Hepatic stellate cell (primary cell): ENCODE results near the gene SIRPG.
"Not testable (repeated sequence)": the region's sequence is repeated elsewhere in the genome, so short reads cannot be mapped to it uniquely, and the experiment has no call there.

Experiments used
- DNase-seq: peaks from one replicate; pipeline ENCODE4 v3.0.0; 2011; ENCODE audit warnings: low spot score

The SIRPG gene

DNA sequence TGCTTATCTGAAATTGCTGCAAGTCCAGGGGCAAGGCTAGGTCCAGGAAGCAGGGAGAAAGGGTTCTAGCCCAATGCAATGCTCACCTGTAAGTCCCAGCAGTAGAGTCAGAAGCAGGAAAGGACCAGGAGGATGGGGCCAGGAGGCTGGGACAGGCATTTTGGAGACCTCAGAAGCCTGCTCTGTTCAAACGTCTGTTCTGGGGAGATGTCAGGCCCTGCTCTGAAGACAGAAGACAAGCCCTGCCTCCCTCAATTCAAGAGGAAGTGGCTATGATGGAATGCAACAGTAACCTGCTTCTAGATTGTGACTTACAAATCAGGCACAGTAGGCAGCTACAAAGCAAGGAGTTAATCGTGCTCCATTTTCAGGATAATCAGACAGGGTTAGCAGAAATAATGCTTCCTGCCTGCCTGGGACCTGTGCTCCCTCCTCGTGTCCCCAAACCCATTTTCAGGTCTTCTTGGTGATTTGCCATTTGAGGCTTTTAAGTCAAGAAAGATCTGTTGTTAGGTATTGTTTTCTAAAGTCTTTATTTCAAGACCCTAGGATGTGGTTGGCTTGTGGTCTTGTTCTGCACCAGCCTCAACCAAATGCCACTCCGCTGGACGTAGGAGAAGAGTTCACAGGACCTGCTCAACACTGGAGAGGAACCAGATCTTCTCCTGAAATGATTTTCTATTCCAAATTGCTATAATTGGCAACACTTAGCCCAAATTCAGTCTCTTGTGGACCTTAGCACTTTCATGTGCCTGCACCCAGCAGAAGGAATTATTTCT, at the start of gene SIRPG:
Gene SIRPG, minus strand, starts transcription at position 224 of the 779 bp plus-strand sequence. Its CDS starts 65 bp downstream, at position 159.
- no peak for DNase-seq

DNA sequence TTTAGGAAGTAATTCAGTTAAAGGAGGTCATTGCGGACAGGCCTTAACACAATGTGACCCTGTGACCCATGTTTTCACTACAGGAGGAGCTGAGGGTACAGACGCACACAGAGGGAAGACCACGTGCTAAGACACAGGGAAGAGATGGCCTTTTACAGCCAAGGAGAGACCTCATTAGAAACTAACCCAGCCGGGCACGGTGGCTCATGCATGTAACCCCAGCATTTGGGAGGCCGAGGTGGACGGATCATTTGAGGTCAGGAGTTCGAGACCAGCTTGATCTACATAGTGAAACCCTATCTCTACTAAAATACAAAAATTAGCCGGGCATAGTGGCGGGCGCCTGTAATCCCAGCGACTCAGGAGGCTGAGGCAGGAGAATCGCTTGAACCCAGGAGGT, 49.3 kb upstream of the SIRPG start:
- DNase-seq = not testable (repeated sequence)

DNA sequence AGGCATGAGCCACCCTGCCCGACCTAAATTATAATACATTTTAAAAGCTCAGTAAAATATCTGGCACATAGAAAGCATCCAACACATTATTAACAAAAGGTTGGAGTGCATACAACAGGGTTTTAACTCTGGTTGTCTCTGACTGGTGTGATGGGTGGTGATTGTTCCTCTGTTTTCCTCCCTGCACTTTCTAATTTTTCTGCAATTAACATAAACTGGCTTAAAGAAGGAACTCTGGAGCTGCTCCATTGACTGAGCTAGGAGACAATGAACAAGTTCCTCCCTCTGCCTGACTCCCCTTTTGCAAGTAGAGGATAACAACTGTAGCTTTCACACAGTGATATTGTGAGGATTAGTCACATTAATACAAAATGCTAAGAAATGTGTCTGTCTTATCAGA, 48.5 kb upstream of the SIRPG start:
- DNase-seq = no peak

DNA sequence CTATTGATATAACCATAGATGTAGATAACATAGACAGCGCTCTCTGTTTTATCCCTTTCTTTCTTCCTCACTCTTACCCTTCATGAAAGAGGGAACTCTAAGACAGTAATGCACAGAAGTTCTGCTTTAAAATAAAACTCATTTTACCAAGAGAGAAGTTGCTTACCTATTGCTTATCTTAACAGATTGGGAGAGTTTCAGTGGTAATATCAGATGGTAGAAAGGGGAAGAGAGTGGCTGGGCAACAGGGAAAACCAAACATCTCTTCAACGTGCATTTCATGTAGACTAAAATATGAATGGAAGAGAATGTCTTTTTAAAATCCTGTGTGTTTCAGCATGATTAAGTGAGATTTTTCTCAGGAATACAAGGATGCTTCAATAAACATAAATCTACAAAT, 45.3 kb upstream of the SIRPG start:
- no peak for DNase-seq

DNA sequence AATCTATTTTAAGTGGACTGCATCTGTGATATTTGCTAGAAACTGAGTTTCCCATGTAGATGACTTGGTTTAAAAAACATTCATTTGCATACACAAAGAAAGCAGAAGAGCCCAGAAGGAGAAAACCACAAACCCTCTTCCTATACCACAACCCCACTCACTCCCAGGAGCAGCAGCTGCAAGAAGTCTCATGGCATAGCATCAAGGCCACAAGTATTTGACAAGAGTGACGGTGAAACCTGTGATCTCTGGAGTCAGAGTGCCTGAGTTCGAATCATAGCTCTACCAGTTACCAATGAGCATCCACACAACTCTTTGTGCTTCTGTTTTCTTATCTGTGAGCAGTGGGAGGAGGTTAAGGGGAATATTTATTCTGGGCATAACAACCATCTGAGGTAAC, 44.7 kb upstream of the SIRPG start:
- DNase-seq = no peak

DNA sequence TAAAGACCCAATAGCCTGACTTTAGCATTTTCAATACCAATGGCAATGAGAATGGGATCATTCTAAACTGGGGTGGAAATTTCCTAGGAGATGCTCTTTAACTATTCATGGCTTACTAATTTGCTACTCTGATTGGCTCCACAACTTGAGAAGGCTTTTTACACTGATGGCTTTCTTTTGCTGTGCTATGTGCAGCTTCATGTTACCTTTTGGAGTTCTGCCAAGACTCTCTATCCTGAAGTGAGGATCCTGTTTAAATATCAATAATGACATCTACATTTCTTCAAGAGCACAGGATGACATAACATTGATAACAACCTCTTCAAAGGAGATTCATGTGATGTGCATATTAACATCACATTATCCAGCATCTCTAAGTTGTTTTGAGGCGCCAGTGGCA, 43.4 kb upstream of the SIRPG start:
- no peak for DNase-seq

DNA sequence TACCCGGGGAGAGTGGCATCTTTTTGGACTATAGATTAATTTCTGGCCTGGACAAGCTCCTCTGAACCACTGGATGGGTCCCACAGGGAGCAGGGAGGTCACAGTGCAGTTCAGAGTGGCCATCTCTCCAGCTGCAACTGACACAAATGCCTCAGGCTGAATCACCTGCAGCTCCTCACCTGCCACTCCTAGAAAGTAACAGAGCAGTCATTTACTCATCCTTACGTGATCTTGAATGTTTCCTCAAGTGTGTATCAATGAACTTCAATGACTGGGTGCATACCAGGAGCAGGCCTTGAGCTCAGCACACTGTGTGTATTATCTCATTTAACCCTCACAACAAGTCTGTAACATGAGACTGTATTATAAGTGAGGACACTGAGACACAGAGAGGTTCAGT, 40.0 kb upstream of the SIRPG start:
- no peak for DNase-seq

DNA sequence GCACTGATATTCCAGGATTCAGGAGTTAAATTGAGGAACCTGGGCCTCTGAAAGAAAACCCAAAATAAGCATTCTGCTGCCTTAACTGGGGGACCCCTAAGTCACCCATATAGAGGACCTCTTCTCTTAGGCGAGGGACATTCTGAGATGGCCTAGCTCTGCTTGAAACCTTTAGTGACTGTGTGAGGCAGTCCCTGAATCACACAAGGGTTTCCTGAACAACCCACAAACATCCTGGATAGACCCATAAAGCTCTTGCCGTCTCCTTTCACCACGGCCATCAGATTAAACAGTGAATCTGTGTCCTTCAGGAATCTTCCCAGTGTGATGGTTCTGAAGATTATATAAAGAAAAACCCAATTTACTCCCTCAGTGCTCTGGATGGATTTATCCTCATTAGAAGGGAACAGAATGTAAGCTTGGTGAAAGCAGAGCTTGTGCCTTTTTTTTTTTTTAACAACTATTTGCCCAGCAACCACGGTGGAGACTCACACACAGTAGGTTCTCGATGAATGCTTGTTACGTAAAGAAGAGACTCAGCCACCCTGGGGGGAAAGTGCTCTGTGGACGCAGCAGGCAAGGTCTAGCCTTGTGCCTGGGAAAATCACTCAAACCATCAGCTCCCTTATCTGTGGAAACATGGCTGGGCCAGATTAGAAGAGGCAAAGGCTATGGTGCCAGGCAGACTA, 39.1 kb upstream of the SIRPG start:
- DNase-seq = no peak

DNA sequence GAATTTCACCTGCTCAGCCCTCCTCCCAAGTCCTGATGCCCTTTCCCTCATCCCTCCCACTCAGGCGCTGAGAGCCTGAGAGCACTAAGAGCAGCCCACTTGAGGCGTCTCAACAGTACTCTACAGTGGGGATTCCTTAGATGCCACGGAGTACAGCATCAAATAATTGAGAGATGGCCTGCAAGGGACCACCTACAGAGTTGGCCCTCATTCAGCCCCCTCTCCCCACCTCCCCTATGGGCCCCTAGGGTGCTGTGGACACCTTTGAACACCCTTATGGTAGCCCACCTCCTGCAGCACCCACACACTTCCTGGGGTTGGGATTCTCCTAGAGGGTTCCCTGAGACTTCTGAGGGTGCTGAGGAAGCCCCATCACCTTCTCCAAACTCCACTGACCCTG, 37.1 kb upstream of the SIRPG start:
- DNase-seq = no peak

DNA sequence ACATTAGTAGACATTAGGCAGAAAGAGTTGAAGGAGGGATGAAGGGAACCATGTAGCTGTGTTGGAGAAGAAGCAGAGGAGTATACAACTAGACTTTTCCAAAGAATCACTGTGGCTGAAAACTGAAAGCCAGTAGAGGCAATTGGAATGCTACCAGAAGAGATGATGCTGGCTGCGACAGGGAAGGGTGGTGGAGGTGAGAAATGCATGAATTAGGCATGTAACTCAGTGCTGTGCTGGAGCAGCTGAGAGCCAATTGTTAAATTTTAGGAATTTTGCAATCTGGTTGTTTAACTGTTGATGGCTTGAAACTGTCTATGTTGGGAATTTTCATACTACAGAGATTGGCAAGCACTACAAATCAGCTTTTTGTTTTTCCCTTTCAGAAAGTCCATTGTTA, 35.8 kb upstream of the SIRPG start:
- DNase-seq = no peak

DNA sequence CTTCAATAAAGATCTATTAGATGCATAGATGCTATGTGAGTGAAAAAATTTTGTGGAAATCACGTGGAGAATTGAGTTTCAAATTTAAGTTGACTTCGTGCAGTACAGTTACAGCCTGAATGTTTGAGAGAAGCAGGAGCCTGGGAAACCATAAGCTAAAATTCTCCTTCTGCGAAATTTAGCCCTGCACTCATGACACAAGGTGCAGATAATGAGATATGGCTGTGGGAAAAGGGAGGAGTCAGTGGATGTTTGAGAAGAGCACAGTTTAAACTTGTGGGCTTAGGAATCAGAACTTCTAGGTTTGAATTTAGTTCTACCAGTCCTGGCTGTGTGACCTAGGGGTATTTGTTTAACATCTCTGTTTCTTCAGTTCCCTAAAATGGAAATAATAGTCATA, 32.1 kb upstream of the SIRPG start:
- no peak for DNase-seq

DNA sequence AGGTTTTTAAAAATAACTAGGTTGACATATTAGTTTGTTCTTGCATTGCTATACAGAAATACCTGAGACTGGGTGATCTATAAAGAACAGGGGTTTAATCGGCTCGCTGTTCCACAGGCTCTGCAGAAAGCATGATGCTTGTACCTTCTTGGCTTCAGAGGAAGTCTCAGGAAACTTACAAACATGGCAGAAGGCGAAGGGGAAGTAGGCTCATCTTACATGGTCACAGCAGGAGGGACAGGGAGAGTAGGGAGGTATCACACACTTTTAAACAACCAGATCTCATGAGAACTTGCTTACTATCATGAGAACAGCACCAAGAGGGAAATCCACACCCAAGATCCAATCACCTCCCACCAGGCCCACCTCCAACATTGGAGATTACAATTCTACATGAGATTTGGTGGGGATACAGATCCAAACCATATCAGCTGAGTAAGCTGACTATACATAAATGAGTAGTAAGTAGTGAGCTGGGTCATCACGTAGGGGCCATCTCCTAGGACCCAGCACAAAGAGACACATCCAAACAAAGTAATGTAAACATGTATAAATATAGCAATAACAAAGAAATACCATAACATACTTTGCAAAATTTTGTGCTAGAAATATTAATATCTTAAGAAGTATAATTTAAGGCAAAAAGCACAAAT, 31.4 kb upstream of the SIRPG start:
- DNase-seq = no peak

DNA sequence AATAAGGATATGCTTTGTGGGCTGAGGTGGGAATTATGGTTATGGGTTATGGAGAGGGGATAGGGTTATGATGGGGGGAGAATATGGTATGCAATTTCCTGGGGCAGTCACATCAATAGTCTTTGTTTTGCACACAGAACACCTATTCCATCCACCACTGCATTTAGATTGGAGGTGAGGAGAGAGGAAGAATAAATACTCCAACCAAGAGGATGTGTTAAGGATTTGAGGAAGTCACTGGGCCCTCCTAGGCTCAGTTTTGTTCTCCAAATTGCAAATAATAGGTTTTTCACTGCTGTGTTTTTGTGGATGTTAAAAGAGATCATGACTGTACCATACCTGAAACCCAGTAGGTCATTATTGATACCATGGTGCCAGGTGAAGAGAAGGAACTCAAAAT, 29.5 kb upstream of the SIRPG start:
- no peak for DNase-seq

DNA sequence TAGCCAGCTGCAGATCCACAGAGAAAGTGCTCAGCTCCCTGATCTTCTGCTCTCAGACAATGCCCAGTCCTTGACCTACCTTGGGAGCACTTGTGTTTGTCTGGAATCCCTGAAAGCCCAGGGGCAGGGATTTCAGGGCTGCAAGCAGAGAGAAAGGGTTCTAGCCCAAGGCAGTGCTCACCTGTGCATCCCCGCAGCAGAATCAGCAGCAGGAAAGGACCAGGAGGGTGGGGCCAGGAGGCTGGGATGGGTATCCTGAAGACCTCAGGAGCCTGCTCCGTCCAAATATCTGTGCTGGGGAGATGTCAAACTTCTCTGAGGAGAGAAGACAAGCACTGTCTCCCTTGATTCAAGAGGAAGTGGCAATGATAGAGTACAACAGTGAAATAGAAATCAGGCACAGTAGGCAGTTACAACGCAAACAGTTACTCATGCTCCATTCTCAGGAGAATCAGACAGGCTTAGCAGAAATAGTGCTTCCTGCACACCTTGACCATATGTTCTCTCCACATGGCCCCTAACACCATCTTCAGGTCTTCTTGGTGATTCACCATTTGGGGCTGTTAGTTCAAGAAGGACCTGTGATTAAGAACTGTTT, 28.7 kb upstream of the SIRPG start:
- no peak for DNase-seq

DNA sequence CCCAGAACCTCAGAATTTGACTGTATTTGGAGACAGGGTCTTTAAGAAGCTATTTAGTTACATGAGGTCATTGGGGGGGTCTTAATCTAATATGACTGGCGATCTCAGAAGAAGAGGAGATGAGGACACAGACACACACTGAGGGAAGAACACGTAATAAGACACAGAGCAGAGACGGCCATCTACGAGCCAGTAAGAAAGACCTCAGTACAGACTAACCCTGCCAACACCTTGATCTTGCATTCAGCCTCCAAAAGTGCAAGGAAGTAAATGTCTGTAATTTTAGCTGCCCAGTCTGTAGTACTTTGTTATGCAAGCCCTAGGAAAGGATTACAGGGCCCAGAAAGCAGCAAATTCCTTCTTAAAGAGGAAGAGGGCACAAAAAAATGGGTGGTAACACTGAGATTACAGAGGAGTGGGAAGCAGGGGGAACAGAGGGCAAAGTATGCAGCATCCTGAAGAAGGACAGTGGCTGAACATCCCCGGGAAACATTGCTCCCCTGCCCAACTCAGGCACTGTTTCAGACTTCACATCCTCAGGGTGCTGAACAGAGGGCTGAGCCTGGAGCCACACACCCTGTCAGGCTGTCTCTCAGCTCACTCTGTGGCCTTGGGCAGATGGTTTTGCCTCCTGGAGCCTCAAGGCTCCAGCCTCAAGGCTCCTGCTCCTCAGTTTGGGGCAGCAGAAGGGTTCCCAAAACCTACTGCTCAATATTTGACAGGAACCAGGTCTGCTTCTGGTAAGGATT, 27.9 kb upstream of the SIRPG start:
- DNase-seq = no peak

DNA sequence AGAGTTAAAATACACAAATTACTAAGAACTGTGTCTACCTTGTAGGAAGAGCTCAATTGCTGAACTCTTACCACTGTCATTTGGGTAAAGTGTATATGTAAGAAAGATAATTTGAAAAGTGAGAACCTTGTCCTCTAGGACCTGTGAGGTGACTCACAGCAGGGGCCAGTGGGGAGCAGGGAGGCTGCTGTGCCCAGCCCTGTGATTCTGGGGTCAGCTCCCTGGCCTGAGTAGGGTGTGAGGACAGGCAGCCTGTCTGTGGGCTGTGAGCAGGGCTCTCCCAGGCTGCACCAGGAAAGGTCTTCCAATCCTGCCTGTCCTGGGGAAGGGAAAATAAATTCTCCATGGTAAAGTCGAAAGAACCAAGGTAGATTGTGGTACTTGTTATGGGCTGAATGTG, 27.3 kb upstream of the SIRPG start:
- DNase-seq = no peak

DNA sequence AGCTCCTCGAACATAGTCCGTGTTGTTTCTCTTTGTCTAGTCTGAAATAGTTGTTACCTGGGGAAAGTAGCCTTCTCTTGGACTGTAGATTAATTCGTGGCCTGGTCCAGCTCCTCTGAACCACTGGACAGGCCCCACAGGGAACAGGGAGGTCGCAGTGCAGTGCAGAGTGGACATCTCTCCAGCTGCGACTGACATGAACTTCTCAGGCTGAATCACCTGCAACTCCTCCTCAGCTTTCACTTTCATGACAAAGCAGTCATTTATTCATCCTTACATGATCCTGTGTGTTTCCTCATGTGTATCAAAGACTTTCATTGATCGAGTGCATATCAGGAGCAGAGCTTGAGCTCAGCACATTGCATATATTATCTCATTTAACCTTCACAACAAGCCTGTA, 19.1 kb upstream of the SIRPG start:
- DNase-seq = no peak

DNA sequence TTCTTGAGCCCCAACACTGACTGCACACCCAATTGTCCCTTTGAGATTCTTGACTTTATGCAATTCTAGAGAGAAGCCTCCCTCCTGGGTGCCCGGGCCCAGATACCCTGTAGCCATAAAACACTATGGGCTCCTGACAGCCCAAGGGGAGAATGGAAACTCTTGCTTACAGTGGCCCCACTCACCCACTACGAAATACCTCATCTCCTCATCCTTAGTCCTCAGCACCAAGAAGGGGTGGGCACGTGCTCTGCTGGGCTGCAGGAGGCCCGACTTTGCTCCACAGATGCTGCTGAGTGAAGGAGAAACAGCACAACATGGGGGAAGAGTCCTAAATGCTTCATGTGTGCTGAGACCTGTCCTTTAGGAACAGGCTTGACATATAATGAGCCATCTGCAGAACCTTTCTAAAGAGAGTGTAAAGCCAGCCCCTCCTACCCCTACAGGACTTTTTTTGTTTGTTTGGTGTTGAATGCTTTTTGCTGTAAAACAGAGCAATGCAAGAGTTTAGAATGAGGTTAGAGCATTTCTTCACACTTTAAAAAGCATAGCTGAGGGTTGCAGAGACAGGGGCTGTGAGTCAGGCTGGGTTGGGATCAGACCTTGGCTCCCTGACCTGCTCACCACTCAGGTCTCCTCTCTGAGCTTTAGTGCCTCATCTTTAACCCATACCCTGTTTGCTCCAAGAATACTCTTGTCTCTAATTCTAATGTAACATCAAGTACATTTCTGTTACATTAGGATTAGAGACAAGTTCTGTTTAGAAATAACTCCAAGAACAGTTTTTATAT, 17.6 kb upstream of the SIRPG start:
- DNase-seq = no peak

DNA sequence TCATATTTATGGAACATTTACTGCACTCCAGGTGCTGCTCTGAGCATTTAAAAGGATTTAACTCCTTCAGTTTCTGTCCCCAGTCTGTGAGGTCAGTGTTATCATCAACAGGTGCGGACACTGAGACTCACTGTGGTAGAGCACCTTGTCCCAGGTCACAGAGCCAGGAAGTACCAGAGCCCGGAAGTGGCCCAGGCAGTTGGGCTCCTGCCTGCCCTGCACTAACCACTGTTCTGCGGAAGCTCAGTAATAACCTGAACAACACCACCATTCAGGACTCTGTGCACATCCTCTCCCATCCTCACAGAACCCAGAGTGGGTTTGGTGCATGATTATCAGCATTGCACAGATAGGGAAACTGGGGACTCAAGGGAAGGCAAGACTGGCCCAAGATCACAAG, 16.8 kb upstream of the SIRPG start:
- DNase-seq = no peak

DNA sequence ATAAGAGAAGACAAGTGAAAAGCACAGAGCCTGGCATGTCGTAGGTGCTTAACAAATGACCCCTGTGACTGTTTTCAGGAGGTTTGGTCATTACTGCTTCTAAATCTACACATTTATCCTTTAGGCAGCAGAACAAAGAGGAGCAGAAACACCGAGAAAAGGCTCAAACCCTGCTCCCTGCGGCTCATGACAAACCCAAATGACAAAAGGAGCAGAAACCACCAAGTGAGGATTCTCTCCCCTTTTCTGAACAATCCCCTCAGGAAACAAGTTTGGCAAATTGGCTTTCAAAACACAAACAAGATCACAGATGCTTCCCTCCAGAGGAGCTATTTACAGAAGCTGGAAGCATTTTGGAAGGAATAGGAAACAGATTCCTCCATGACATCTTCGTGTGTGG, 15.8 kb upstream of the SIRPG start:
- no peak for DNase-seq

DNA sequence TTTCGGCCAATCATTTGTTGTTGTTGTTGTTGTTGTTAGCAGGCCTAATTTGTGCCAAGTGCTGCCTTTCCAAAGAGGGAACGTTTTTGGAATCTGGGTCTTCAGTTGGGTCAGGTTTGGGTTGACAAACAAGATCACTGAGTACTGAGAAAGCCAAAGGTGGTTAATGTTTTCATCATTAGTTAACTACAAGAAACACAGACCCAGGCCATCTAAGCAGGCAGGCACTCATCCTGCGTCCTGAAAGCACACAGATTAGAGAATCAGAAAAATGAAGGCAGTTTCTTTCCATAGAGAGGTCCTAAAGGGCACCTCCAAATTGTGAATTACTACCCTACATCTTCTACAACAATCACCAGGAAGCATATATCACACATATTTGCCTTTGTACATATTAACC, 15.1 kb upstream of the SIRPG start:
- no peak for DNase-seq
